ENCODE data around the gene SLC9A9. TPM values are rescaled to one million over a fixed set of nuclear protein-coding genes. Genes with fewer than 3 reads are reported as not detected.

Gene SLC9A9
- total and polyA plus RNA-seq, 10 of the 15 experiments (the other 5 are each of a cell fraction or from before 2014, with no cell fraction given): 3.5 to 14.2 (median 9.3) TPM

DNA sequence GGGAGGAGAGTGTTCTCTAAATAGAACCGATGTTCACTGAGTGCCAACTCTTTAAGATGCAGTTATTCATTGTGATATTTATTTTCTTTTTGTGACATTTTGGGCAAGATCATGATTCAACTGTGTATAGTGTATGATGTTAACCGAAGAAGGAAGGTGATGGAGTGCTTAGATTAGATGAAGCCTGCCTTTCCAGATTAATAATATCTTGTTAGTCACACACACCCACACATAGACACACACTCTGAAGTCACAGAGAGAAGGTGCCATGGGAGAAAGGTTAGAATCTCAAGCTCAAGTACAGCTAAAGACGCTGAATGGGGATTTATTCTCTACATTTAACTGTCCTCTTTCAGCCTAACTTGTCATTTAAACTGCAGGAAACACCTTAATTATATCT lies 77.0 kb downstream of the SLC9A9 start:
- in situ Hi-C loops (cut with MboI) (loop anchor here (10.0 kb wide), 1 partner anchor 184 kb away; no protein-coding TSS in a partner anchor), intact Hi-C loops (cut with micrococcal nuclease; ENCODE audit: unreplicated experiment) (no loop called here)
- no peaks in the 10 kb centered on the region for H3K27me3 ChIP-seq (replicated peaks in 1 of 2; ENCODE audit: control insufficient read depth in 2 of 2, insufficient read depth in 2 of 2, low read length in 1 of 2)
- RAD21 ChIA-PET (ENCODE audit: unreplicated experiment): no interaction called here
- H3K9ac ChIP-seq (ENCODE audit: control insufficient read depth, insufficient read depth, low read length): no peak overlapping the region
- no peak overlapping the region for H2AFZ ChIP-seq (ENCODE audit: control insufficient read depth, low read depth, low read length)
- WGBS (ENCODE audit: insufficient coverage, insufficient replicate concordance, low lambda C conversion rate, missing lambda C conversion rate): 71% methylated on average over 3 of the region's 3 CpGs
- no peaks in the 10 kb centered on the region for H3K4me1 ChIP-seq (ENCODE audit: control insufficient read depth, insufficient read depth, low read length)
- H4K20me1 ChIP-seq (ENCODE audit: control insufficient read depth, insufficient read depth): no peaks in the 10 kb centered on the region
- H3K27ac ChIP-seq (ENCODE audit: control insufficient read depth, insufficient read depth): no peak overlapping the region
- no peak for FAIRE-seq
- no peak overlapping the region for H3K4me3 ChIP-seq
- BruUV-seq (replicated peaks): no TSS peak
- no peaks in the 10 kb centered on the region for H3K79me2 ChIP-seq (ENCODE audit: control insufficient read depth, insufficient read depth, low read length)
- no peak overlapping the region for H3K4me2 ChIP-seq (ENCODE audit: control insufficient read depth, insufficient read depth)
- SMC1A ChIA-PET (ENCODE audit: uncharacterized antibody, unreplicated experiment): no interaction called here
- no peaks in the 10 kb centered on the region for H3K36me3 ChIP-seq (ENCODE audit: control insufficient read depth in 2 of 2, insufficient read depth in 2 of 2, low read length in 1 of 2)
- TF ChIP-seq, protein P1, sequence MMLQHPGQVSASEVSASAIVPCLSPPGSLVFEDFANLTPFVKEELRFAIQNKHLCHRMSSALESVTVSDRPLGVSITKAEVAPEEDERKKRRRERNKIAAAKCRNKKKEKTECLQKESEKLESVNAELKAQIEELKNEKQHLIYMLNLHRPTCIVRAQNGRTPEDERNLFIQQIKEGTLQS (IDR thresholded peaks at IDR 0.05; ENCODE audit: borderline replicate concordance, extremely low read depth, low read depth, low read length): no peak
- no peak for TF ChIP-seq SMARCA5 (IDR thresholded peaks at IDR 0.05)
- TF ChIP-seq POU2F2 (IDR thresholded peaks at IDR 0.05; ENCODE audit: borderline replicate concordance, low read depth, low read length): no peak
- no peak for TF ChIP-seq POLR2A (IDR thresholded peaks at IDR 0.05; ENCODE audit: low read depth, low read length)
- TF ChIP-seq ZBTB4 (CRISPR knock-in tag; IDR thresholded peaks at IDR 0.05): no peak
- TF ChIP-seq HDAC2 (IDR thresholded peaks at IDR 0.05): no peak
- TF ChIP-seq BCL3 (IDR thresholded peaks at IDR 0.05; ENCODE audit: borderline replicate concordance, insufficient read depth, low read depth, low read length, poor library complexity, severe bottlenecking): no peak
- no peak for TF ChIP-seq ZSCAN29 (IDR thresholded peaks at IDR 0.05)
- no peak for TF ChIP-seq SIX5 (IDR thresholded peaks at IDR 0.05; ENCODE audit: low read depth, low read length, severe bottlenecking)
- TF ChIP-seq ZBTB11 (CRISPR knock-in tag; IDR thresholded peaks at IDR 0.05): no peak
- no peak for TF ChIP-seq RFX5 (IDR thresholded peaks at IDR 0.05; ENCODE audit: low read depth, low read length)
- no peak for TF ChIP-seq BRCA1 (IDR thresholded peaks at IDR 0.05; ENCODE audit: low read depth, low read length)
- no peaks in the 10 kb centered on the region for H3K9me3 ChIP-seq (replicated peaks; ENCODE audit: control insufficient read depth, insufficient read depth, low read length)
- CTCF ChIA-PET: no interaction called here
- no peak for DNase-seq (ENCODE audit: low read depth, low spot score)
- POLR2A ChIA-PET: interaction anchor here (0.6 kb wide), 1 partner anchor 93 kb away, joined by 4 read pairs; no protein-coding TSS in a partner anchor
- no peak for ATAC-seq
